Upper lobe of left lung (tissue), 4 donors: ENCODE results near the gene TAS2R20.

Experiments
- POLR2A ChIP-seq, 4 donors: fragments of 450-650 bp; IDR thresholded peaks; one replicate each; pipeline ENCODE4 v1.5.1; 2016 to 2017; ENCODE audit warnings: antibody characterized with exemption in 4 of 4, mild to moderate bottlenecking in 2 of 4
- TF ChIP-seq, protein P1 (sequence below), 6 experiments: fragments of 450-650 bp in 4 of 6; fragments of 200-600 bp in 2 of 6; sonication (generic) in 2 of 6; IDR thresholded peaks; one replicate each; pipeline ENCODE4 v1.5.1; 2016 to 2019; ENCODE audit warnings: antibody characterized with exemption in 6 of 6

- TF ChIP-seq, protein P1, sequence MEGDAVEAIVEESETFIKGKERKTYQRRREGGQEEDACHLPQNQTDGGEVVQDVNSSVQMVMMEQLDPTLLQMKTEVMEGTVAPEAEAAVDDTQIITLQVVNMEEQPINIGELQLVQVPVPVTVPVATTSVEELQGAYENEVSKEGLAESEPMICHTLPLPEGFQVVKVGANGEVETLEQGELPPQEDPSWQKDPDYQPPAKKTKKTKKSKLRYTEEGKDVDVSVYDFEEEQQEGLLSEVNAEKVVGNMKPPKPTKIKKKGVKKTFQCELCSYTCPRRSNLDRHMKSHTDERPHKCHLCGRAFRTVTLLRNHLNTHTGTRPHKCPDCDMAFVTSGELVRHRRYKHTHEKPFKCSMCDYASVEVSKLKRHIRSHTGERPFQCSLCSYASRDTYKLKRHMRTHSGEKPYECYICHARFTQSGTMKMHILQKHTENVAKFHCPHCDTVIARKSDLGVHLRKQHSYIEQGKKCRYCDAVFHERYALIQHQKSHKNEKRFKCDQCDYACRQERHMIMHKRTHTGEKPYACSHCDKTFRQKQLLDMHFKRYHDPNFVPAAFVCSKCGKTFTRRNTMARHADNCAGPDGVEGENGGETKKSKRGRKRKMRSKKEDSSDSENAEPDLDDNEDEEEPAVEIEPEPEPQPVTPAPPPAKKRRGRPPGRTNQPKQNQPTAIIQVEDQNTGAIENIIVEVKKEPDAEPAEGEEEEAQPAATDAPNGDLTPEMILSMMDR (IDR thresholded peaks at IDR 0.05): no peak
- TF ChIP-seq POLR2A (IDR thresholded peaks at IDR 0.05): no peak
Measured at GRCh38 chr12:10957741-10958140, 40.4 kb downstream of the TAS2R20 start.
